IMR-90 (cell line): ENCODE data around the gene SLC4A2. TPM values are rescaled to one million over a fixed set of nuclear protein-coding genes. Genes with fewer than 3 reads are reported as not detected.

ENCODE experiments used
- ATAC-seq: fragments of 200-7000 bp; cut with Tn5 transposase; 2 replicates; pipeline ENCODE4 v1.9.1; 2020; ENCODE audit warnings: low read depth, mild to moderate bottlenecking, moderate library complexity
- BruUV-seq: library from RNA; stranded (reverse); fragments of 400-500 nt; replicated peaks from 2 replicates; lab custom pipeline; 2021; lab: Mats Ljungman, UMichigan
- CTCF ChIA-PET: fragments of 300-600 bp; formaldehyde crosslinking; extraction: SDS; loops from one replicate; lab custom pipeline; 2021; ENCODE audit warnings: antibody characterized with exemption; lab: Yijun Ruan, JAX
- POLR2A ChIA-PET: fragments of 300-600 bp; sonication (Branson Sonifier 250); formaldehyde crosslinking; loops from one replicate; lab custom pipeline; 2022; ENCODE audit warnings: antibody characterized with exemption; ENCODE audit not compliant: unreplicated experiment; lab: Charles Lee
- DNase-seq: peaks from one replicate; pipeline ENCODE4 v3.0.0; 2013
- H2AFZ ChIP-seq: replicated peaks from 2 replicates; pipeline ENCODE3; 2013; ENCODE audit warnings: low read length, mild to moderate bottlenecking; ENCODE audit not compliant: poor library complexity
- H2AK5ac ChIP-seq: 2 replicates; pipeline ENCODE4 v1.6.1; 2013; ENCODE audit warnings: low read depth, low read length, inconsistent platforms
- H2AK9ac ChIP-seq: replicated peaks from 2 replicates; pipeline ENCODE3; 2013; ENCODE audit warnings: mild to moderate bottlenecking, low read depth, low read length, moderate library complexity; ENCODE audit not compliant: poor library complexity
- H2BK120ac ChIP-seq: 2 replicates; pipeline ENCODE4 v1.6.1; 2013; ENCODE audit warnings: low read depth, low read length, inconsistent platforms
- H2BK15ac ChIP-seq: 3 replicates; pipeline ENCODE4 v1.6.1; 2013; ENCODE audit warnings: low read depth, low read length, inconsistent platforms
- H2BK20ac ChIP-seq: 2 replicates; pipeline ENCODE4 v1.6.1; 2013; ENCODE audit warnings: low read depth, mild to moderate bottlenecking, inconsistent platforms, low read length, moderate library complexity
- H2BK5ac ChIP-seq: 2 replicates; pipeline ENCODE4 v1.6.1; 2013; ENCODE audit warnings: mild to moderate bottlenecking, low read depth, low read length, inconsistent platforms; ENCODE audit not compliant: poor library complexity, severe bottlenecking
- H3K14ac ChIP-seq: replicated peaks from 2 replicates; pipeline ENCODE4 v1.6.1; 2013; ENCODE audit warnings: low read depth, low read length, inconsistent platforms
- H3K18ac ChIP-seq: 2 replicates; pipeline ENCODE4 v1.6.1; 2013; ENCODE audit warnings: low read depth, low read length, control low read depth
- H3K23ac ChIP-seq: 2 replicates; pipeline ENCODE4 v1.6.1; 2013; ENCODE audit warnings: low read depth, low read length, inconsistent platforms
- H3K27ac ChIP-seq: 2 replicates; pipeline ENCODE4 v1.5.1; 2013; ENCODE audit warnings: mild to moderate bottlenecking, control low read depth, low read length; ENCODE audit not compliant: insufficient read depth
- H3K27me3 ChIP-seq: 2 replicates; pipeline ENCODE4 v1.6.1; 2013; ENCODE audit warnings: low read length; ENCODE audit not compliant: control insufficient read depth, insufficient read depth
- H3K36me3 ChIP-seq: 2 replicates; pipeline ENCODE4 v1.6.1; 2013; ENCODE audit warnings: low read length, mixed read lengths; ENCODE audit not compliant: control insufficient read depth, insufficient read depth
- H3K4ac ChIP-seq: 2 replicates; pipeline ENCODE4 v1.6.1; 2013; ENCODE audit warnings: low read depth, low read length, inconsistent platforms
- H3K4me1 ChIP-seq: 2 replicates; pipeline ENCODE4 v1.6.1; 2013; ENCODE audit warnings: low read length, mixed read lengths; ENCODE audit not compliant: control insufficient read depth, insufficient read depth
- H3K4me2 ChIP-seq: 2 replicates; pipeline ENCODE4 v1.6.1; 2013; ENCODE audit warnings: low read depth, mild to moderate bottlenecking, control low read depth, low read length, moderate library complexity
- H3K4me3 ChIP-seq: 2 replicates; pipeline ENCODE4 v1.5.1; 2013; ENCODE audit warnings: low read depth, mild to moderate bottlenecking, control low read depth, low read length, moderate library complexity; ENCODE audit not compliant: insufficient read depth
- H3K56ac ChIP-seq: 2 replicates; pipeline ENCODE4 v1.6.1; 2013; ENCODE audit warnings: low read length, inconsistent platforms; ENCODE audit not compliant: insufficient read depth; ENCODE audit errors: extremely low read depth
- H3K79me1 ChIP-seq, 2 experiments: 2 replicates each; pipeline ENCODE4 v1.6.1; 2013; ENCODE audit warnings: low read length in 2 of 2, inconsistent platforms in 1 of 2, low read depth in 1 of 2
- H3K9ac ChIP-seq: 2 replicates; pipeline ENCODE4 v1.6.1; 2013; ENCODE audit warnings: low read depth, low read length, control low read depth
- H3K9me1 ChIP-seq: 2 replicates; pipeline ENCODE4 v1.6.1; 2013; ENCODE audit warnings: low read length, inconsistent platforms; ENCODE audit not compliant: insufficient read depth
- H3K9me3 ChIP-seq: 2 replicates; pipeline ENCODE4 v1.6.1; 2013; ENCODE audit warnings: low read length; ENCODE audit not compliant: control insufficient read depth, insufficient read depth
- H4K20me1 ChIP-seq: 2 replicates; pipeline ENCODE4 v1.6.1; 2013; ENCODE audit warnings: low read length, inconsistent platforms; ENCODE audit not compliant: insufficient read depth
- H4K5ac ChIP-seq: 2 replicates; pipeline ENCODE4 v1.6.1; 2013; ENCODE audit warnings: mild to moderate bottlenecking, low read depth, low read length, control low read depth
- H4K8ac ChIP-seq, 2 experiments: 2 replicates each; pipeline ENCODE4 v1.6.1; 2013; ENCODE audit warnings: low read depth in 2 of 2, low read length in 2 of 2, control low read depth in 1 of 2, inconsistent platforms in 1 of 2
- H4K91ac ChIP-seq: 2 replicates; pipeline ENCODE4 v1.6.1; 2013; ENCODE audit warnings: low read depth, low read length, inconsistent platforms; ENCODE audit not compliant: insufficient read depth
- CHD1 ChIP-seq: IDR thresholded peaks from 2 replicates; pipeline ENCODE4 v1.6.1; 2012; ENCODE audit warnings: low read depth, low read length, improper control_type of control experiment
- MAZ ChIP-seq: IDR thresholded peaks from 2 replicates; pipeline ENCODE4 v1.6.1; 2012; ENCODE audit warnings: low read depth, mild to moderate bottlenecking, low read length, improper control_type of control experiment, moderate library complexity, borderline replicate concordance
- WGBS, 2 experiments: methylation state at CpG; one replicate each; pipeline versions ENCODE4 v1.1.5 to v1.1.7; 2013; ENCODE audit warnings: missing lambda C conversion rate in 2 of 2; ENCODE audit not compliant: insufficient read length in 1 of 2; ENCODE audit errors: extremely low coverage in 2 of 2; 5-methylcytosine and 5-hydroxymethylcytosine counted together
- dilution Hi-C: fragments of 300-500 bp; cut with HindIII; formaldehyde crosslinking; loops from one replicate; pipeline ENCODE4 v1.14.3; 2018; ENCODE audit warnings: low sequenced_read_pairs; ENCODE audit not compliant: unreplicated experiment
- in situ Hi-C: fragments of 300-500 bp; cut with MboI; formaldehyde crosslinking; loops from 3 replicates; pipeline ENCODE4 v1.14.3; 2019; ENCODE audit warnings: low sequenced_read_pairs, inconsistent platforms, mixed read lengths
- intact Hi-C: fragments of 100-400 bp; cut with micrococcal nuclease; formaldehyde crosslinking; loops from 2 replicates; pipeline ENCODE4 v1.10.0; 2022
- polyA plus RNA-seq, 3 experiments: library from polyadenylated mRNA; depleted of rRNA; stranded (reverse); fragments of >200 nt; gene quantifications; 2 replicates each; pipeline ENCODE4 v1.2.3, GENCODE V29; 2012; ENCODE audit warnings: low replicate concordance in 1 of 3
- total RNA-seq: library from RNA; depleted of rRNA; stranded (reverse); fragments of >200 nt; gene quantifications from 2 replicates; pipeline ENCODE4 v1.2.3, GENCODE V29; 2012
- TF ChIP-seq, protein P1 (sequence below): fragments of 150-350 bp; IDR thresholded peaks from 2 replicates; pipeline ENCODE4 v1.6.1; 2017; ENCODE audit warnings: mild to moderate bottlenecking, antibody characterized with exemption, low read length, low read depth

The SLC4A2 gene
- total and polyA plus RNA-seq, 2 of the 4 experiments (the other 2 are of a cell fraction), result 29.6 to 91.0 TPM

DNA sequence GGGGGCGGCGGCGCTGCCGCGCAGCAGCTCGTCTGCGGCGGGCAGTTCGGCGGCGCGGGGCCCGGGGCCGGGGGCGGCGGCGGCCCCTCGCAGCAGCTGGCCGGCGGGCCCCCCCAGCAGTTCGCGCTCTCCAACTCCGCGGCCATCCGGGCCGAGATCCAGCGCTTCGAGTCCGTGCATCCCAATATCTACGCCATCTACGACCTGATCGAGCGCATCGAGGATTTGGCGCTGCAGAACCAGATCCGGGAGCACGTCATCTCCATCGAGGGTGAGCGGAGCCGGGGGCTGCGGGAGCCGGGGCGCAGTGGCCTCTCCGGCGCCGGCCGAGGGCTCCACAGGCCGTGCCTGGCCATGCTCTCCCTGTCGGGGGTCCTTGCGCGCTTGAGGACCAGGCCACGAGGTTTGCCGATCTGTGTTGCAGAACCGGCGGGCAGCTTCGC is 27.4 kb downstream of the SLC4A2 start:
- peak overlapping the region; percentile 50 for H2BK5ac ChIP-seq
- H3K27me3 ChIP-seq, result no peaks in the 10 kb centered on the region
- intact Hi-C loops, result loop anchor here (2.0 kb wide), 1 partner anchor 58 kb away; the partner anchor contains the start of gene ABCB8
- H3K36me3 ChIP-seq, result peaks cover under 1% of the 10 kb centered on the region; the same call in 1 of the 2 replicates
- TF ChIP-seq, protein P1, sequence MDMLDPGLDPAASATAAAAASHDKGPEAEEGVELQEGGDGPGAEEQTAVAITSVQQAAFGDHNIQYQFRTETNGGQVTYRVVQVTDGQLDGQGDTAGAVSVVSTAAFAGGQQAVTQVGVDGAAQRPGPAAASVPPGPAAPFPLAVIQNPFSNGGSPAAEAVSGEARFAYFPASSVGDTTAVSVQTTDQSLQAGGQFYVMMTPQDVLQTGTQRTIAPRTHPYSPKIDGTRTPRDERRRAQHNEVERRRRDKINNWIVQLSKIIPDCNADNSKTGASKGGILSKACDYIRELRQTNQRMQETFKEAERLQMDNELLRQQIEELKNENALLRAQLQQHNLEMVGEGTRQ, result no peak
- 0 out of 2 replicates have a peak, but pooled peaks have one; percentile 15 for TF ChIP-seq MAZ
- peak; percentile 57; the same call in 1 of the 2 replicates for TF ChIP-seq CHD1
- no peak overlapping the region for H2BK120ac ChIP-seq
- no peak overlapping the region for H2BK20ac ChIP-seq
- H3K9ac ChIP-seq, result peak overlapping the region; percentile 75
- H4K20me1 ChIP-seq, result peaks cover 43% of the 10 kb centered on the region
- in situ Hi-C loops, result no loop called here
- H3K27ac ChIP-seq, result peak overlapping the region; percentile 63
- peak overlapping the region; percentile 68 for H3K14ac ChIP-seq
- peak overlapping the region; percentile 68 for H3K4ac ChIP-seq
- H3K79me1 ChIP-seq, result peaks cover 10 to 49% of the 10 kb centered on the region in 2 experiments; a peak in 3 of 4 replicates
- H3K23ac ChIP-seq, result peak overlapping the region; percentile 64
- no TSS peak for BruUV-seq
- H3K9me1 ChIP-seq, result peaks cover 8% of the 10 kb centered on the region
- 0 out of 2 replicates have a peak overlapping the region, but pooled peaks have one; percentile 45 for H2AK5ac ChIP-seq
- H3K4me2 ChIP-seq, result peak overlapping the region; percentile 50
- no peak for ATAC-seq
- POLR2A ChIA-PET, result no interaction called here
- peaks cover 30% of the 10 kb centered on the region for H3K4me1 ChIP-seq
- H4K91ac ChIP-seq, result peak overlapping the region; percentile 66; the same call in 1 of the 2 replicates
- CTCF ChIA-PET, result no interaction called here
- H3K56ac ChIP-seq, result peak overlapping the region; percentile 36; the same call in 1 of the 2 replicates
- dilution Hi-C loops, result no loop called here
- H2AFZ ChIP-seq, result peak overlapping the region; percentile 82
- 0% methylated on average over 46 of the region's 56 CpGs; no CpG with 5 or more reads in 1 of the 2 experiments for WGBS, 2 experiments
- no peak overlapping the region; the same call in 1 of the 2 replicates for H3K18ac ChIP-seq
- H3K9me3 ChIP-seq, result no peaks in the 10 kb centered on the region
- H4K8ac ChIP-seq, result peak overlapping the region in 1 of 2 experiments; percentile 29; a peak in 2 of 4 replicates
- no peak overlapping the region for H2BK15ac ChIP-seq
- no peak overlapping the region for H4K5ac ChIP-seq
- H2AK9ac ChIP-seq, result peak overlapping the region; percentile 76
- no peak for DNase-seq
- H3K4me3 ChIP-seq, result peak overlapping the region; percentile 86
